Thoracic aorta (tissue), 2 donors: ENCODE measurements around the gene FMNL2. TPM values are rescaled to one million over a fixed set of nuclear protein-coding genes. Genes with fewer than 3 reads are reported as not detected.

Experiments
- ATAC-seq: fragments of 150-250 bp; one replicate; pipeline ENCODE4 v1.8.0; 2017; ENCODE audit warnings: low read depth; ENCODE audit not compliant: insufficient number of reproducible peaks, low FRiP score
- DNase-seq: peaks from one replicate; pipeline ENCODE4 v3.0.0-alpha.2; 2020; ENCODE audit warnings: low spot score
- H3K27ac ChIP-seq, 2 donors: fragments of 200-600 bp; sonication (generic); 1 replicate in 1 of 2; 2 replicates in 1 of 2; pipeline ENCODE4 v1.5.1; 2016; ENCODE audit warnings: mild to moderate bottlenecking in 2 of 2, moderate library complexity in 2 of 2
- H3K27me3 ChIP-seq: fragments of 200-600 bp; sonication (generic); replicated peaks from 2 replicates; pipeline ENCODE4 v1.6.0; 2016; ENCODE audit warnings: mild to moderate bottlenecking; ENCODE audit not compliant: insufficient read depth
- H3K36me3 ChIP-seq: fragments of 200-600 bp; sonication (generic); one replicate; pipeline ENCODE4 v1.5.1; 2016
- H3K4me1 ChIP-seq, 2 donors: fragments of 200-600 bp; sonication (generic); 1 replicate in 1 of 2; 2 replicates in 1 of 2; pipeline versions ENCODE4 v1.5.1 to v1.6.0; 2016; ENCODE audit warnings: low read depth in 2 of 2, mild to moderate bottlenecking in 1 of 2; ENCODE audit not compliant: control insufficient read depth in 1 of 2
- H3K4me3 ChIP-seq: fragments of 200-600 bp; sonication (generic); 2 replicates; pipeline ENCODE4 v1.5.1; 2016; ENCODE audit warnings: mild to moderate bottlenecking
- H3K9me3 ChIP-seq: fragments of 200-600 bp; sonication (generic); 2 replicates; pipeline ENCODE4 v1.5.1; 2016
- CTCF ChIP-seq: fragments of 200-600 bp; sonication (generic); IDR thresholded peaks from one replicate; pipeline ENCODE4 v1.5.1; 2019; ENCODE audit warnings: antibody characterized with exemption
- total RNA-seq, 2 donors: library from RNA; depleted of rRNA; stranded (reverse); fragments of >200 nt; gene quantifications; one replicate each; pipeline versions ENCODE4 v1.1.0 to v1.2.3, GENCODE V29; 2016

Gene FMNL2
- total RNA-seq, 2 donors from 2014 or later: 30.6 to 87.0 TPM

- Histone ChIP-seq H3K4me1 (no peaks in the 10 kb centered on the region), H3K27ac (no peak overlapping the region), H3K9me3 (no peaks in the 10 kb centered on the region), H3K27me3 (no peaks in the 10 kb centered on the region), H3K36me3 (no peaks in the 10 kb centered on the region), H3K4me3 (no peak overlapping the region)
- no peak for TF ChIP-seq CTCF
- DNase-seq: no peak
- no peak for ATAC-seq
These were observed 227.4 kb downstream of the FMNL2 start for GRCh38 chr2:152562198-152562884.

- Histone ChIP-seq H3K27ac (no peak overlapping the region), H3K4me1 (no peaks in the 10 kb centered on the region), H3K36me3 (no peaks in the 10 kb centered on the region), H3K9me3 (no peaks in the 10 kb centered on the region), H3K4me3 (no peak overlapping the region), H3K27me3 (no peaks in the 10 kb centered on the region)
- no peak for ATAC-seq
- no peak for DNase-seq
- no peak for TF ChIP-seq CTCF
These were observed 228.8 kb downstream of the FMNL2 start for GRCh38 chr2:152563764-152564163.

- Histone ChIP-seq H3K4me3 (no peak overlapping the region), H3K4me1 (no peaks in the 10 kb centered on the region), H3K36me3 (no peaks in the 10 kb centered on the region), H3K27ac (no peak overlapping the region), H3K9me3 (no peaks in the 10 kb centered on the region), H3K27me3 (no peaks in the 10 kb centered on the region)
- ATAC-seq: no peak
- no peak for DNase-seq
- TF ChIP-seq CTCF: no peak
These were observed 230.0 kb downstream of the FMNL2 start for GRCh38 chr2:152564754-152565551.

- Histone ChIP-seq H3K27me3 (no peaks in the 10 kb centered on the region), H3K4me3 (no peak overlapping the region), H3K4me1 (peaks cover 4 to 7% of the 10 kb centered on the region in 2 donors), H3K9me3 (no peaks in the 10 kb centered on the region), H3K36me3 (no peaks in the 10 kb centered on the region), H3K27ac (no peak overlapping the region)
- no peak for ATAC-seq
- TF ChIP-seq CTCF: no peak
- no peak for DNase-seq
These were observed 231.1 kb downstream of the FMNL2 start for GRCh38 chr2:152565884-152566727.

GRCh38 chr2:152566728-152567069, 231.7 kb downstream of the FMNL2 start:
- no peak overlapping the region for H3K4me3 ChIP-seq
- H3K4me1 ChIP-seq: peaks cover 7 to 12% of the 10 kb centered on the region in 2 donors
- no peak for ATAC-seq
- H3K27me3 ChIP-seq: no peaks in the 10 kb centered on the region
- no peak for DNase-seq
- H3K9me3 ChIP-seq: no peaks in the 10 kb centered on the region
- H3K27ac ChIP-seq: no peak overlapping the region
- no peaks in the 10 kb centered on the region for H3K36me3 ChIP-seq
- TF ChIP-seq CTCF: no peak
